HG03135 (cell line): Measurements from ENCODE around the gene FAM83F.

Source experiments
- ATAC-seq: cut with Tn5 transposase; IDR thresholded peaks from one replicate; pipeline ENCODE4 v1.9.1; 2021; ENCODE audit warnings: mild to moderate bottlenecking, moderate library complexity; ENCODE audit not compliant: unreplicated experiment

FAM83F gene

GRCh38 chr22:39965748-39966147 is 29.0 kb upstream of the FAM83F start:
- ATAC-seq = no peak

- ATAC-seq = no peak
Observed at GRCh38 chr22:39966470-39966869, 28.3 kb upstream of the FAM83F start.

GRCh38 chr22:39967103-39967829 is 27.5 kb upstream of the FAM83F start:
- ATAC-seq = no peak

GRCh38 chr22:39967996-39968972 is 26.5 kb upstream of the FAM83F start:
- ATAC-seq = no peak

- ATAC-seq = no peak
Observed at GRCh38 chr22:39970742-39971141, 24.0 kb upstream of the FAM83F start.

GRCh38 chr22:39972641-39973040 is 22.1 kb upstream of the FAM83F start:
- no peak for ATAC-seq

GRCh38 chr22:39973656-39974055 is 21.1 kb upstream of the FAM83F start:
- no peak for ATAC-seq

GRCh38 chr22:39974065-39974464 is 20.7 kb upstream of the FAM83F start:
- no peak for ATAC-seq

- no peak for ATAC-seq
Observed at GRCh38 chr22:39979048-39979447, 15.7 kb upstream of the FAM83F start.

GRCh38 chr22:39979458-39979857 is 15.3 kb upstream of the FAM83F start:
- no peak for ATAC-seq

GRCh38 chr22:39980596-39980995 is 14.2 kb upstream of the FAM83F start:
- ATAC-seq = no peak

- no peak for ATAC-seq
Observed at GRCh38 chr22:39983346-39983745, 11.4 kb upstream of the FAM83F start.

GRCh38 chr22:39984006-39984405 is 10.7 kb upstream of the FAM83F start:
- no peak for ATAC-seq

- no peak for ATAC-seq
Observed at GRCh38 chr22:39984746-39985145, 10.0 kb upstream of the FAM83F start.

- no peak for ATAC-seq
Observed at GRCh38 chr22:39985383-39986035, 9.2 kb upstream of the FAM83F start.

- ATAC-seq = no peak
Observed at GRCh38 chr22:39988386-39989114, 6.2 kb upstream of the FAM83F start.

- no peak for ATAC-seq
Observed at GRCh38 chr22:39989633-39990032, 5.1 kb upstream of the FAM83F start.

GRCh38 chr22:39990686-39991085 is 4.1 kb upstream of the FAM83F start:
- ATAC-seq = no peak

- no peak for ATAC-seq
Observed at GRCh38 chr22:39991159-39991860, 3.4 kb upstream of the FAM83F start.
